ENCODE measurements around the gene ATXN7. TPM values are rescaled to one million over a fixed set of nuclear protein-coding genes. Genes with fewer than 3 reads are reported as not detected.

The ATXN7 gene
- total RNA-seq, 1 donor from 2014 or later = 13.6 TPM

DNA sequence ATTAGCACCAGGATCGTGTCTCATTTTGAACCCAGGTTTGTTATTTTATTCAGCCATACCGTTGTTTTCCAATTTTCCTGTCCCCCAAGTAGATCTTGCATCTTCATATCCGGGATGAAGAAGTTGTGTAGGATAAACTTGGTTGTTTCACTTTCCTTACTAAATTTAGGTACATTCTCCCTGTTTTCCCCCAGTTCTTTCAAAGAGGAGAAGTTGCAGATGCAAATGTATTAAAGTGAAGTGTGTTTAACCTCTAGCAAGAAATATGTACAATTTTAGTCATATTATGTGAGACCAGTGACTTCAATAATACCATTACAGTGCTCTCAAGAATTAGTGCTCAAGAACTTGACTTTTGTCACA lies 1.3 kb downstream of the ATXN7 start:
- no peak for DNase-seq

DNA sequence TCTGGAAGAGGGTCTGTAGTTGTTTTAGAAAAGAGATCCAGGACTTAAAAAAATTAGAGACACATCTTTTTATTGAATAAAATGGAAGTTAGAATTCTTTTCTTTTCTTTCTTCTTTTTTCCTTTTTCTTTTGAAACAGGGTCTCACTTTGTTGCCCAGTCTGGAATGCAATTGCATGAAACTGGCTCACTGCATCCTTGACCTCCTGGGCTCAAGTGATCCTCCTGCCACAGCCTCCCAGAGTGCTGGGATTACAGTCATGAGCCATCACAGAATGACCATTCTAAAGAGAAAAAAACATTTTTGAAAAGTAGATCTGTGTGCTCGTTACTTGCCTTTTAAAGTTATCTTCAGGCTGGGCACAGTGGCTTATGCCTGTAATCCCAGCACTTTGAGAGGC lies 3.6 kb downstream of the ATXN7 start:
- DNase-seq = no peak

DNA sequence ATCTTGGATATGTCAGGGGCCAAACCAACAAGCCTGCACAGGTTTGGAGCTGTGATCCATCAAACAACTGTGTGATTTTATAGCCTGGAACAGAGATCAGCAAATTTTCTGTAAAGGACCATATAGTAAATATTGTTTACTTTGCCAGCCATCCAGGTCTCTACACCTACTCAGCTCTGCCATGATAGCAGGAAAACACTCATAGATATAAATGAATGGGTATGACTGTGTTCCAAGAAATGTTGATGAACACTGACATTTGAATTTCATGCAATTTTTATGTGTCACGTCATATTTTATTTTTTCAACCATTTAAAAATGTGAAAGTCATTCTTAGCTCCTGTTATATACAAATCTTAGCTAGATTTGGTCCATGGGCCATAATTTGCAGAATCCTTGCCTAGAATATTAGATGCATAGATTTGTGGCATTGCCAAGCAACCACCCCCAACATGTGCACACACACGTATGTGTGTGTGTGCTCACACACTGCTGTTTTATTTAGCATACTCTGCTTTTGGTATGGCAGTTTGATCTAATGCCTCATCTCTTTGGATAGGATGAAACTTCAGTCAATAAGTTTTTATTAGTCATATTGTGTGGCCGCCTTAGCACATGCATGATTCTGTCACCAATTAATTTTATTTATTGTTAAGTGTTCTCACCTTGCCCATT lies 6.4 kb downstream of the ATXN7 start:
- no peak for DNase-seq

DNA sequence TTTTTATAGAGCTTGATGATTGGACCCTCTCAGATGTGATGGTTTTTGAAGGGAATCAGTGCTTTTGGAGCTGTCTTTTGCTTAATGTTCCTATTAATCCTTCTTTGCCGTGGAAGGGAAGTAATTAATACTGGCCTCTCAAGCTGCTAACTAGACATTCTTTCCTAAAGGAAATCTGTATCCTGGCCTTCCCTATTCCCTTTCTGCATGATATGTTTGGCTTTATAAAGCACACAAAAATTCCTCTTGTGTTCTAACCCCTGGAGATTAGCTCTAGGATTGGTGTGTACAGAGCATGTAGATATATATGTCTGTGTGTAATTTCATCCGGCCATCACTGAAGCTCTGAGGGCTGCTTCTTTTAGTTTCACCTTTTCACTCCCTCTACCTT lies 6.9 kb downstream of the ATXN7 start:
- DNase-seq = peak; percentile 43

DNA sequence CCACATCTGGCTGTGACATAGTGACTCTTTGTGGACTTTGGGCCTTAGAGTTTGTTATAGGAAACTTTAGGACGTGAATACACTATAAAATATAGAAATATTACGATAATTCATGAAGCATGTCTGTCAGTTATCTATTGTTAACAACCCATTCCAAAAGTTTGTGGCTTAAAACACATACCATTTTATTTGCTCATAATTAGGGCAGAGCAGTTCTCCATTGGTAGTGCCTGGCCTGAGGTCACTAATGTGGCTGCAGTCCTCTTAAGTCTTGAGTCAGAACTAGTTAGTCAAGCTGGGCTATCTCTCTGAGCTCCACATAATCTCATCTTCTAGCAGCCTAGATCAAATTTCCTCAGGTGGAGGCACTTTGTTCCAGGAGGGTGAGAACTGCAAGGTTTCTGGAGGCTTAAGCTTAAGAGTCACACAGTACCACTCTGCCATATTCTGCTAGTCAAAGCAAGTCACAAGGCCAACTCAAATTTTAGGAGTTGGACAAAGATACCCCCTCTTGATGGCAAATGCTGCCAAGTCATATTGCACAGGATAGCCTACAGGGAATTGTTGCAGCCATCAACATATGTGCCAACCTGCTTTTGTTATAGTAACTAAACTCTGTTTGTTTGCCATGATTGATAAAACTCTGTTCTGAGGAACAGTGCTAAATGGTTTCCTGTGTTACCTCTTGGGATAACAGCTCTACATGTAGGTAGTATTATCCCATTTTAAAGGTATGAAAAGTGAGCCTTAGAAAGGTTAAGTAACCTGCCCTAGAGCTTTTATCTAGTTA lies 8.7 kb downstream of the ATXN7 start:
- DNase-seq = no peak

DNA sequence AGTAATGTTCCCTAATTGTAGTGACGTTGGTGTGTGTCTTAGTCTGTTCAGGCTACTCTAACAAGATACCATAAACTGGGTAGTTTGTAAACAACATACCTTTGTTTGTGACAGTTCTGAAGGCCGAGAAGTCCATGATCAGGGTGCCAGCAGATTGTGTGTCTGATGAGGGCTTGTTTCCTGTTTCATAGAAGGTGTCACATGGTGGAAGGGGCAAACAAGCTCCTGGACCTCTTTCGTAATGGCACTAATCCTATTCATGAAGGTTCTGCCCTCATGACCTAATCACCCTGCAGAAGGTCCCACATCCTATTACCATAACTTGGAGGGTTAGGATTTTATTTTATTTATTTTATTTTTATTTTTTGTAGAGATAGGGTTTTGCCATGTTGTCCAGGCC lies 11.1 kb downstream of the ATXN7 start:
- no peak for DNase-seq

DNA sequence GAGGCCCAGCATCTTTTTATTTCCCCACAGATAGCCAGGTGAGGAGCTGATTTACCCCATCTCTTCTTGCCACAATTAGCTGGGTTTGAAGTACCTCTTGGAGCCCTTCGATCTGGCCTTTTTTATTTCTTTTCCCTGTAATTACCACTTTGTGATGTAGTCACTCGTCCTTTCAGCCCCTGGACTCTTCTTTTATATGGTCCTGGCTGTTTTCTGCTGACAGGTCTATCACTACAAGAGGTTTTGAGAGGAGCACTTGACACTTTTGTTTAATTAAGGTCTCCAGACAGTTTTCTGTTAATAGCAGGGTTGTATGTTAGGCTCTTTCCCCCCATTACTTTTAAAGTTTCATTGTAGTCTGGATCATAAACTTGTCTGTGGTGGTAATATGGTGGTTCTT lies 11.8 kb downstream of the ATXN7 start:
- DNase-seq = no peak

DNA sequence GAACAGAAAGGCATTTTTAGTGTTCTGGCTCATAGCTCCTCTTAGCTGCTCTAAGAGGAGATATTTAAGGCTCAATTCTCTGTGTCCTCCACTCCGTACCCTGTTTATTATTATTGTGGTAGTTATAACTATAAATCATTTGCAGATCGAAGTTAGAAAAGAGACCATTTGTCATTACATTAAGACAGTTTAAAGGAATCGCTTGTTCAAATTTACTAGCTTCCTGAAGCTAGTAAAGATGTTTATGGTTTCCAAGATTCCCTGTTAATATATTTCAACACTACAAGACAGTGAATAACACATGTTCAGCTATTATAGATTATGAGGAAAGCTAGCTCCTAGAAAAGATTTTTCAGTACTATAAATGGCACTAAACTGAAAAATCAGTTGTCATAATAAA lies 12.6 kb downstream of the ATXN7 start:
- no peak for DNase-seq

DNA sequence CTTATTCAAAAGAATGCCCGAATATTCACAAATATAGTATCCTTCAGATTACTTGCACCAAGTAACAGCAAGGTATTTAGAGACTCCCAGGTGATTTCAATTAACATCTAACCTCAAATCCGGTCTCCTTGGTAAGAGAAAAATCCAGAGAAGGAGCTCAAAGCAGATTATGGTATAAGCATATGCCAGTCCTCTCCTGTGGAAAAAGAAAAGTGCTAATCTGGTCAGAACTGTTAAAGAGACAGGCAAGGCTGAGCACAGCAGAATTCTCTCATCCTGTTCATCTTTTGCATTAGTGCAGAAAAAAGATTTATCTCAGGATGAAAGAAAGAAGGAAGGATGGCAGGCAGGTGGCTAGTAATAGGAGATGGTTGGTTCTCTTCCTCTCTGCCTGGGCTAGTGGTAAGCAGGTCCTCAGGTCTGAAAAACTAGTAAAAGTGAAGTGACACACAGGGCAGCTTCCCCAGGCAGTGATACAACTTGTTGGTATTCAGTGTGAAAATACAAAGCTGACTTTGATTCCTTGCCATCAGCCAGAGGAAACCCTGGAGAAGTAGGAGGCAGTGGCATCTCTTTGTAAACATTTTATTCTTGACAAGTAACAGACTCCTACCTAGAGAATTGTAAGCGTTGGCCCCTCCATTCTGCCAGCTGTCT lies 14.2 kb downstream of the ATXN7 start:
- DNase-seq = no peak

DNA sequence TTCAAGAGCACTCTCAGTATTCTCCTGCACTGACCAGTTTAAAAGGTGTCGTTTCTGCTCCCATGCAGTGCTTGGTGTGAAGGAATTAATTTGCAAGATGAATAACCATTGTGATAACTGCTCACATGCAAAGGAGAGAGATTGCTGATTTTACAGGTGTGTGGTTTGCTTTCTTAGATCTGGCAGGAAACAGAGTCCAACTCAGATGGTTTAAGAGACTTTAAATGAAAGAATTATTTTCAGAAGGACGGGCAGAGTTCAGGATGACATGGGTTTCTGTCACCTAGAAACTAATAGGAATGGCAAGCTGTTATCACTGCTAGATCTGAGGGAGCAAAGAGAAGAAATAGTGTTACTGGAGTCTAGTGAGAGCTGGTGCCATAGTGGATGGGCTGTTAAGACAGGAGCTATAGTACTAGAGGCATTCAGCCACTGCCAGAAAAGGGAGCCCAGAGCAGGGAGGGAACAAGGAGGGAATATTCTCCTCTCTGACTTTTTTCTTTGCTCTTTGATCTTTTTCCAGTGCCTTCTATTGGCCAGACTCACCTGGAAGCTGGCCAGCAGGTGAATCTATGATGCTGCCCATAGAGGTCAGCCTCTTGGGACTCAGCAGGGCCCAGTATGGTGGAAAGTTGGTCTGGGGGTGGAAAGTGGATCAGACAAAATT lies 14.9 kb downstream of the ATXN7 start:
- no peak for DNase-seq

DNA sequence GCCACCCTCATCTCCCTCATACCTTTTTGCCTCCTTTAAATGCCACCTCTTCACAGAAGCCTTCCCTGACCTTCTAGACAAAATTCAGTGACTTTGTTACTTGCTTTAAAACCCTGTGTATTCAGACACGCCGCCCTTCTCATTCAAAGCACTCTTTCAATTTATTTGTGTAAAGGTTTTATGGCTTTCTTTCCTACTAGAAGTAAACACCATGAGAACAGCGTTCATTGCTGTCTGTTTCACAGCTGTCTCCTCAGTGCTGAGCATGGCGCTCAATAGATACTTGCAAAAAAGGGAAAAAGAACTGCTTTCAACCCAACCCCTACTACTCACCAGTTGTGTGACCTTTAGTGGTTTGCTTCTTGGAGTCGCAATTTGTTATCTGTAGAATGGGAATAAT lies 17.0 kb downstream of the ATXN7 start:
- DNase-seq = no peak

DNA sequence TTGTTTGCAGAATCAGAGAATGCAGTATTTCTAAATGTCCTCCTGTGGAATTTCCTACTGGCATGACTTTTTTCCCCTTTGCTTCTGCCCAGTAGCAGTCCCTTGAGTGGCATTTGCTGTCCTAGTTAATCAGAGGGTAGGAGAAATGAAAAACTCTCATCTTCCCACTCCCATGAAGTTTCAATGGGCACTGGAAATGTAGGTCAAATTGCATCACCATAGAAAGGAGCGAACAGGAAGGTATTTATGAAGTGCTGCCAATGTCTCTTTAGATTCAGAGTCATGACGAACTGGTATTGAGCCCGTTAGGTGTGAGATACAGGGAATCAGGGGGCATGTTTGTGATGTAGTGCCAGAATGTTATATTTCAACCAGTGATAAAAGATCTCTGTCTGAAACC lies 23.2 kb downstream of the ATXN7 start:
- DNase-seq = peak; percentile 41

DNA sequence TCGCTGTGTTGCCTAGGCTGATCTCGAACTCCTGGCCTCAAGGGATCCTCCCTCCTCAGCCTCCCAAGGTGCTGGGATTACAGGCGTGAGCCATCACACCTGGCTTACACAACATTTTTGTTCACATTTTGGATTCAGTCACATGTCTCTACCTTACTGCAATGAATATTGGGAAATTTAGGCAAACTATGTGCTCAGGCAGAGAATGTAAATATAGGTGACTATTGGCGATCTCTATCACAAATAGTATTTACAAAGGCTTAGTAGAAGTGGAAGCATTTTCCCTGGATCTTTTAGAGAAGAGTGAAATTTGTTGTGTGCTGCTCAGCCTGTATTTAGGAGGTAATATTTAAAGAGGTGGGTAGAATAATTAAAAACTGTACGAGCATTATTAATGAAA lies 27.9 kb downstream of the ATXN7 start:
- DNase-seq = no peak

DNA sequence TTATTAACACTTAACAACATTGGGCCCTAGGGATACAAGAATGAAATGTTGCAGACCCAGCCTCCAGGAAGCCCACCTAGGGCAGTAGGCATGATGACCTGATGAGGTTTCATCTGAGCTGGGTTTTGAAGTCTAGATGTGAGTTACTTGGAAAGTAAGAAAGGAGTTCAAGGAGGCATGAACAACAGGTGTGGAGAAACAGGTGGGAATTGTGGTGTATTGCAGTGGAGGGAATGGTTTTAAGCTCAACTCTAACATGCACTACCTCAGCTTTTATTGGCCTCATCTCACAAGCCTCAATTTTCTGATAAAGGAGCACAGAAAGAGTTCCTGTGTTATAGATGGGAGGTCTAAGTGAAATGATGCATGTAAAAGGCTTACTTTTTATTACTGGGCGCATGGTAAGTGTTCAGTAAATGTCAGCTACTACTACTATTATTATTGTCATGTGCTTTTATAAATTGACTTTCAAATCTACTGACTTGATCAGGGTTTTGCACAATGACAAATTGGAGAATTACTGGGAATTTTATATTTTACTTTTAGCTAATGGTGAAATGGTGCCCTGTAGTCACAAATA lies 29.2 kb downstream of the ATXN7 start:
- no peak for DNase-seq

DNA sequence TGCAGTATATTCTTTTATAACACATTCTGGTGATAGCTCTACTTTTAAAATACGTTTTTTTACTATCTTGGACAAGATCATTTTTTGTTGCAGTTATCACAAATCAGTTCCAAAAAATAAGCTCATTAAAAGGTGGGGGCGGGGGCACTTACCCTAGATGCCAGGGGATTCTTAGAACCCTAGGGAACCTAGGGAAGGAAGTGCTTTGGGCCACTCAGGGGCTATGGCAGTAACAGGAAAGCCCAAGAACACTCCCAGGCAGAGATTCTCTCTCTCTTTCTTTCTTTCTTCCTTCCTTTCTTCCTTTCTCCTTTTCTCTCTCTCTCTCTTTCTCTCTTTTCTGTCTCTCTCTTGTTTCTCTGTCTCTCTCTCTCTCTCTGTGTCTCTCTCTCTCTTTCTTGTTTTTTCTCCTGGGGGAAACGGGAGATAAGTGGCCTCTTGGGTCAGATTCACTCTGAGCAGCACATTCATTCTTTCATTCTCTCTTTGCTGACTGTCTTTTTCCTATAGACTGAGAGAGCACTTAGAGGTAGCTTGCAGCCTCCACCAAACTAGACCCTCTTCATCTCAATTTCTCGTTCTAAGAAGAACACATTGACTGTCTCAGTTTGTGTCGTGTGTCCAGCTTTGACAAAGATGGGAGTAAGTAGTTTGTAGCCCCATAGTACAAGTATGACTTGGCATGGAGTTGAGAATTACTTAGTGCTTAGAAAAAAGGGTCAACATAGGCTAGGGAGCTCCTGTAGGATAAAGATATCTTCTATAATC lies 31.9 kb downstream of the ATXN7 start:
- no peak for DNase-seq

DNA sequence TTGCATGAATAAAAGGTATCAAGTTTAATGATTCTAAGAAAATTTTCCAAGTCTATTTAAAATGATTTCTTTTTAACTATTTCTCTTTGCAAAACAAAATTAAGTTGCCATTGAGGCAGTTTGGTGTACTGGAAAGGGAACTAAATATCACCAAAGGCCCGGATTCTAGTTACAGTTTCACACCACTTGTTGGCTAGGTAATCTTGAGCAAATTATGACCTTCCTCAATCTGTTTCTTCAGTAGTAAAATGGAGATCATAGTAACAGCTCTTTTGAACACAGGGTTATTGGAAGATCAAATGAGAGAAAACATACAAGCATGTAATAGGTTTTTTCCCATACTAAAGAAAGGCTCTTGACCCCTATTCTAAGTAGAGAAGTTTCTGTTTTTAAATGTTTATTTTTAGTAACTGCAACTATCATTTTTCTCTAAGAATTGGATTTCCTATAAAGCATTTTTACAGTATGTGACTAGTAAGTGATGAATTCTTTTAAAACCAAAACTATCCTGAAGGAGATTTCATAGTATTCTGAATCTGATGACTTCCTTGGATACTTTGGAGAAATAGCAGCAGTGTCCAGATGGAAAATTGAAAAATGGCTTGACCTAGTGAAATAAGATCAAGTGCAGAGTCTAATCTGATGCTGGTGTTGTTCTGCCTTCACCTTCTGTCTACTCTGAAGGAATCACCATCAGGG lies 32.8 kb downstream of the ATXN7 start:
- no peak for DNase-seq

DNA sequence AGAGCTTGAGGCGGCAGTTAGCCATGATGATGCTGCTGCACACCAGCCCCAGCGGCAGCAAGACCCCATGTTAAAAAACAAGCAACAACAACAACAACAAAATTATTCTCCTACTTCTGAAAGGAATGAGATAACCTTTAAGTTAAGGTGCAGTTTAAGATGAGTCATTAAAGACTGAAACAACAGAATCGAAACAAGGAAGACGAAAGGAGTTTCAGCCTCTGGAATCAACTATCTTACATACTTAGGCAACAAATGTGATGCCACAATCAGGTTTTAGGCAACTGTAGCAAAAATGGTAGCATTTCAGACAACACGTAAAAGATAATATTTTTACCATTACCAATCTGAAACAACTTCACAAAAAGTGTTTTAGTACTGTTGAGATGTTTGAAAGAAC lies 36.3 kb downstream of the ATXN7 start:
- DNase-seq = no peak

DNA sequence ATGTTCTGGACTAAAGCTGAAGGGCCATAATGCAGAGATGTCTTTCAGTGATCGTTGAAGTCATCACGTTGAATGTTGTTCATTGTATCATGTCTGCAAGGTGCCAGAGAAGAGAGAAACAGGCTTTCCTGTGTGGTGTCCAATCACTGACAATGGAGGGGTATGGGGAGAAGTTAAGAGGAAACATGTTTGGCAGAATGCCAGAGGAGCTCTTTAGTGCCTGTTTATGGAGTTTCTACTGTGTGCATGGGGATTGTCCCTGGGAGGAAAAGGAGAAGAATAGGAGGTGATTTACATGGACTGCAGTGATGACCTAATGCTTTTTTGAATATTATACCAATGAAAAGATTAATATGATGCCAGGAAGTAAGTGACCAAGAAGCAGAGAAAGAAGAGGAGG lies 36.8 kb downstream of the ATXN7 start:
- peak; percentile 96 for DNase-seq

DNA sequence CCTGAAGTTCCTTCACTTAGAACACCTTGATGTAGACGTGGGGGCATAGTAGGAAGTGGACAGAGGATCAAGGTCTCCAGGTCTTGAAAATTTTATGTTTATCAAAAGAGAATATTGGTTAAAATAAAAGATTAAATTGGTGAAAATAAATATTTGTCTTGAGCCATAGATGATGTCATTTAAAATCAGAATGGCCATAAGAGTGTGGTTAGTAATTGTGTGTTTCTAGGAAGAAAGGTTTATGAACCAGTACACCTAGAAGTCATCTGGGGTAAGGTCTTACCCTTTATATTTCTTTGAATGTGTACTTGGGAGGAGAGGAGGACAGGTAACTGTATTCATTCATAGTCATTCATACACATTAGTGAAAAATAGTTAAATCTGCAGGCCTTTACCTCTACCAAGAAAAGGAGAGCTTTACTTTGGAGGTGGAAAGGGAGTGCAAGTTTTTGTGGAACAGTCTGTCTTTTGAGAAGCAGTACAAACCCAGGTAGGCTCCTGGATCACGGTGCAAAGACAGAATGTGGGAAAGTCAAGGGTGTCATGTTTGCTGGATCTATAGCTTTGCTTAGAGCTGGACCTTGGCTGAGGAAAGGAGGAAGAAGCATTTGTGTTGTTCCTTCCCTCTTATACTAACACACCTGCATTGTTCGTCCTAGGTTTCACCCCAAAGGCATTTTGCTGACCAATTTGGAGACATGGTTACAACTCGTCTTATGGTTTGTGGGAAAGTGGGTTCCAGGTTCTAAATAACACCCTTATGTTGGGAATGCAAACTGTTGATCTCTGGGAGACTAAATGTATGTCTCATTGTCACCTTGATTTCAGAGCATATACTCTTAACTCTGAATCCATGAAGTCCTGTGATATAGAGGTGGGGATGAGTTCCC lies 42.3 kb downstream of the ATXN7 start:
- no peak for DNase-seq

DNA sequence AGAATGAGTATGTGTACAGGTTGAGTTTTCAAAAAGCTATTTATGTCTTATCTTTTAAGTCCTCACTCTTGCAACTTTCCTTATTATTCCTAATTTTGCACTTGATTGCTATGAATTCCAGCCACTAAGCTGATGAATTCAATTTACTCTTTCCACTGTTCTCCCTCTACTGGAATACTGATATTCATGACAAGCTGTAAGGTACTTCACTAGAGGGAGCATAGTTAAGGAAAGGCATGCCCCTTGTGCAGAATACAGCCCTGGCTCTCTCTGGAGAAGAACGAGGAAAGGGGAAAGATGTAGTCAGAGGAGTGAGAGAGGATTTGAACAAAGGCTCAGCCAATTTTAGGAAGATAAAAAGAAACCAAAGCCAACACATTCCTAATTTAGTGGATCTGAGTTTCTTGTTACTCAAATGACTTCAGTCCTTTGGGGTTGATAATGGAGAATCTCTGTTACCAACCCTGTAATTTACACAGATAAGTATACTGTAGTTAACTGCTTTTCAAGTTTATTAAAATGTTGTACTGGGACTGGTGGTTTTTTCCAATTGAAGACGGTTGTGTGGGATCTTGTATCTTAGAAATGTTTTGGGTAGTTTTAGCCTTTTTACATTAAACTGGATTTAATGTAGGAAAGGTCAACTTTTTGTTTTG lies 44.5 kb downstream of the ATXN7 start:
- DNase-seq = peak; percentile 45
